ENCODE results near the gene PTPRD. TPM values are rescaled to one million over a fixed set of nuclear protein-coding genes. Genes with fewer than 3 reads are reported as not detected.

PTPRD gene
- total and polyA plus RNA-seq, 5 donors from 2014 or later, result 0.47 TPM; not detected in 4

DNA sequence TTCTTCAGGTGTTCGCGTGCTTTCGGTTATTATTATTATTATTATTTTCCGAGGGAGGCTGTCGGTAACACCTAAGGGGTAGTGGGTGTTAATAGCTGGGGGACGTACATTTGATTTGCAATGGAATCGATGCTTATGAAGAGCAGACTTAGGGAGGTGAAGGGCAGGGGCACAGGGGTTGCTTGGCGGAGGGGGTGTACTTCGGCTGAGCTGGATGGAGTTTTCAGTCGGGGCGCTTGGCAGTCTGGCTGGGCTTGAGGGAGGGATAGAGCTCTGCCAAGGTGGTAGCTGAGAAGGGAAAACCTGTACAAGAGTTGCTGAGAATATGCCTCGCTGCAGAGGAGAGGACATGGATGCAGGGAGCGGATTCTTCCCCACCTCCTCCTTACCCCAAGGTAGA lies 617 bp upstream of the PTPRD start:
- DNase-seq, result no peak
- no peaks in the 10 kb centered on the region for H3K9me3 ChIP-seq (ENCODE audit: control insufficient read depth in 2 of 2, low read length in 2 of 2)
- Mint-ChIP-seq H3K27me3 (peaks cover 27% of the 10 kb centered on the region), H3K4me3 (peak overlapping the region in 1 of 4 donors; percentile 54), H3K36me3 (no peaks in the 10 kb centered on the region), H3K9me3 (peaks cover 0 to 15% (median 5%) of the 10 kb centered on the region in 7 donors), H3K4me1 (peaks cover 0 to 3% (median 0%) of the 10 kb centered on the region in 4 donors), H3K27ac (no peak overlapping the region)
- H3K4me1 ChIP-seq (ENCODE audit: control insufficient read depth, insufficient read depth, low read length, poor library complexity, severe bottlenecking), result no peaks in the 10 kb centered on the region
- H3K27ac ChIP-seq (ENCODE audit: insufficient read depth, low read length, poor library complexity, severe bottlenecking), result no peak overlapping the region
- H3K27me3 ChIP-seq (ENCODE audit: control insufficient read depth, insufficient read depth, low read length), result peaks cover 5% of the 10 kb centered on the region
- no peak overlapping the region for H3K4me3 ChIP-seq (ENCODE audit: low read depth, low read length)
- no peaks in the 10 kb centered on the region for H3K36me3 ChIP-seq (ENCODE audit: control insufficient read depth, insufficient read depth, low read length)
- ATAC-seq (ENCODE audit: low read depth in 2 of 2), result no peak

DNA sequence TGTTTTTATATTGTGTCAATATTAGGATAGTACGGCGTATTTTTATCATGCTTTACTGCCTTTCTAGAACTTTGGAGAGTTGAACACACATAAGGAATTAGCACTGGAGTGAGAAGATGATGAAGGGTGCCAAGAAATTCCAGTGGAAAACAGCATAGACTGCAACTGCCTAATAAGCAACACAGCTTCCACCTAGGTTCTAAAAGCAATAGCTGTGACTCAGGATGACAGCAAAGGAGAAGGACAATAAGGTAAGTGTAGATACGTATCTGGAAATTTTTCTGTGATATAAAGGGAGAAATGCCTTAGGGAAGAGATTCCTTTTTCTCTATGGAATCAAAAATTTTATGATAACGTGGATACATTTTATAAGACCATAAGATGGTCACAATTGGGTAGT lies 7.4 kb downstream of the PTPRD start:
- Histone ChIP-seq H3K4me3 (ENCODE audit: low read depth, low read length) (no peak overlapping the region), H3K4me1 (ENCODE audit: control insufficient read depth, insufficient read depth, low read length, poor library complexity, severe bottlenecking) (no peaks in the 10 kb centered on the region), H3K27me3 (ENCODE audit: control insufficient read depth, insufficient read depth, low read length) (no peaks in the 10 kb centered on the region), H3K9me3 (ENCODE audit: control insufficient read depth in 2 of 2, low read length in 2 of 2) (no peaks in the 10 kb centered on the region), H3K27ac (ENCODE audit: insufficient read depth, low read length, poor library complexity, severe bottlenecking) (no peak overlapping the region), H3K36me3 (ENCODE audit: control insufficient read depth, insufficient read depth, low read length) (no peaks in the 10 kb centered on the region)
- no peaks in the 10 kb centered on the region for H3K4me1 Mint-ChIP-seq
- ATAC-seq (ENCODE audit: low read depth in 2 of 2), result no peak
- no peaks in the 10 kb centered on the region for H3K36me3 Mint-ChIP-seq
- H3K27ac Mint-ChIP-seq, result no peak overlapping the region
- H3K4me3 Mint-ChIP-seq, result no peak overlapping the region
- H3K9me3 Mint-ChIP-seq, result peaks cover 0 to 10% (median 2%) of the 10 kb centered on the region in 7 donors
- DNase-seq, result no peak
- H3K27me3 Mint-ChIP-seq, result no peaks in the 10 kb centered on the region

- Mint-ChIP-seq H3K9me3 (peaks cover 0 to 13% (median 2%) of the 10 kb centered on the region in 7 donors), H3K4me3 (no peak overlapping the region), H3K27ac (no peak overlapping the region), H3K36me3 (no peaks in the 10 kb centered on the region), H3K4me1 (no peaks in the 10 kb centered on the region), H3K27me3 (no peaks in the 10 kb centered on the region)
- no peak for DNase-seq
- ATAC-seq (ENCODE audit: low read depth in 2 of 2), result no peak
- Histone ChIP-seq H3K9me3 (ENCODE audit: control insufficient read depth in 2 of 2, low read length in 2 of 2) (no peaks in the 10 kb centered on the region), H3K27ac (ENCODE audit: insufficient read depth, low read length, poor library complexity, severe bottlenecking) (no peak overlapping the region), H3K4me3 (ENCODE audit: low read depth, low read length) (no peak overlapping the region), H3K4me1 (ENCODE audit: control insufficient read depth, insufficient read depth, low read length, poor library complexity, severe bottlenecking) (no peaks in the 10 kb centered on the region), H3K36me3 (ENCODE audit: control insufficient read depth, insufficient read depth, low read length) (no peaks in the 10 kb centered on the region), H3K27me3 (ENCODE audit: control insufficient read depth, insufficient read depth, low read length) (no peaks in the 10 kb centered on the region)
These were observed 7.9 kb downstream of the PTPRD start for GRCh38 chr9:10604927-10605326.

GRCh38 chr9:10597801-10598200 lies 15.0 kb downstream of the PTPRD start:
- Histone ChIP-seq H3K4me1 (ENCODE audit: control insufficient read depth, insufficient read depth, low read length, poor library complexity, severe bottlenecking) (no peaks in the 10 kb centered on the region), H3K27ac (ENCODE audit: insufficient read depth, low read length, poor library complexity, severe bottlenecking) (no peak overlapping the region), H3K4me3 (ENCODE audit: low read depth, low read length) (no peak overlapping the region), H3K27me3 (ENCODE audit: control insufficient read depth, insufficient read depth, low read length) (no peaks in the 10 kb centered on the region), H3K36me3 (ENCODE audit: control insufficient read depth, insufficient read depth, low read length) (no peaks in the 10 kb centered on the region), H3K9me3 (ENCODE audit: control insufficient read depth in 2 of 2, low read length in 2 of 2) (no peaks in the 10 kb centered on the region)
- DNase-seq, result no peak
- Mint-ChIP-seq H3K27ac (no peak overlapping the region), H3K36me3 (no peaks in the 10 kb centered on the region), H3K9me3 (peaks cover 0 to 12% (median 0%) of the 10 kb centered on the region in 7 donors), H3K4me3 (no peak overlapping the region), H3K27me3 (no peaks in the 10 kb centered on the region), H3K4me1 (no peaks in the 10 kb centered on the region)
- ATAC-seq (ENCODE audit: low read depth in 2 of 2), result no peak

DNA sequence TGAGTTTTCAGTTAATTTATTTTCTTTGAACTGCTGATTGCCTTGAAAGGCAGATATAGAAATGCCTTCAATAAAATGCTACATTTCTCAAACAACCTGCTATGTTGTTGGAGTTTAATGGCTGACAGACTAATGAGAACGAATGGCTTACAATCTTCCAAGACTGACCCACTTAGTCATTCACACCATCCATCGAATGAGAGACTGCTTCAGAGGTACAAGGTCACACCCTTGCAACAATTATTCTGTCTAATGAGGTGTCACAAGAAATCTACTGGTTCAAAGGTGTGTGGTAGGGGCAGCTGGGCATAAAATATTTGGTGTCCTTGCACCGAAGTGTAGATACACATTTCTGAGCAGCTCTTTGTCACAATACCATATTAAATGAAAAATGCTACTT lies 18.3 kb downstream of the PTPRD start:
- Mint-ChIP-seq H3K27me3 (no peaks in the 10 kb centered on the region), H3K27ac (no peak overlapping the region), H3K4me3 (no peak overlapping the region), H3K9me3 (peaks cover 0 to 10% (median 2%) of the 10 kb centered on the region in 7 donors), H3K36me3 (no peaks in the 10 kb centered on the region), H3K4me1 (no peaks in the 10 kb centered on the region)
- ATAC-seq (ENCODE audit: low read depth in 2 of 2) (no peak), DNase-seq (no peak)
- no peaks in the 10 kb centered on the region for H3K27me3 ChIP-seq (ENCODE audit: control insufficient read depth, insufficient read depth, low read length)
- H3K4me1 ChIP-seq (ENCODE audit: control insufficient read depth, insufficient read depth, low read length, poor library complexity, severe bottlenecking), result no peaks in the 10 kb centered on the region
- H3K27ac ChIP-seq (ENCODE audit: insufficient read depth, low read length, poor library complexity, severe bottlenecking), result no peak overlapping the region
- H3K9me3 ChIP-seq (ENCODE audit: control insufficient read depth in 2 of 2, low read length in 2 of 2), result no peaks in the 10 kb centered on the region
- no peaks in the 10 kb centered on the region for H3K36me3 ChIP-seq (ENCODE audit: control insufficient read depth, insufficient read depth, low read length)
- H3K4me3 ChIP-seq (ENCODE audit: low read depth, low read length), result no peak overlapping the region

DNA sequence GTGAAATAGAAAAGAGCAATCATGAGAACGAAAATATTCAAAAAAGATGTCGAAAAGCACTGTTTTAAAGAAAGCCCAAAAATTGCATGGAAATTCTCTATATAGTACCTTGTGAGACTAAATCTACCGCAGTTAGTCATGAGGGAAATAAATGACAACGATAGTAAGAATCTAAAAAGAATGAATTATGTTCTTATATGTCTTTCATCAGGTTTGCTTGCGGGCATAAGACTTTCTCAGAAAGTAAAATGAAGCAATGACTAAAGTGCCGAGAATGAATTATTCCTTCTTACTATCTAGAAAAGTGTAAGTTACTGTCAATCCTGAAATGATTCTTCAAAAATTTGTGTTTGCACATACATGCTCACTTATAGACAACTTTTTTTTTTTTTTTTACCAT lies 26.4 kb downstream of the PTPRD start:
- Histone ChIP-seq H3K36me3 (ENCODE audit: control insufficient read depth, insufficient read depth, low read length) (no peaks in the 10 kb centered on the region), H3K27me3 (ENCODE audit: control insufficient read depth, insufficient read depth, low read length) (no peaks in the 10 kb centered on the region), H3K9me3 (ENCODE audit: control insufficient read depth in 2 of 2, low read length in 2 of 2) (peaks cover 3 to 10% of the 10 kb centered on the region in 2 experiments), H3K27ac (ENCODE audit: insufficient read depth, low read length, poor library complexity, severe bottlenecking) (no peak overlapping the region), H3K4me1 (ENCODE audit: control insufficient read depth, insufficient read depth, low read length, poor library complexity, severe bottlenecking) (no peaks in the 10 kb centered on the region), H3K4me3 (ENCODE audit: low read depth, low read length) (no peak overlapping the region)
- Mint-ChIP-seq H3K9me3 (peaks cover 0 to 50% (median 10%) of the 10 kb centered on the region in 7 donors), H3K4me1 (no peaks in the 10 kb centered on the region), H3K36me3 (no peaks in the 10 kb centered on the region), H3K27me3 (no peaks in the 10 kb centered on the region), H3K27ac (no peak overlapping the region), H3K4me3 (no peak overlapping the region)
- ATAC-seq (ENCODE audit: low read depth in 2 of 2), result no peak
- no peak for DNase-seq

GRCh38 chr9:10571699-10572098 lies 41.1 kb downstream of the PTPRD start:
- Histone ChIP-seq H3K9me3 (ENCODE audit: control insufficient read depth in 2 of 2, low read length in 2 of 2) (peaks cover 0 to 12% of the 10 kb centered on the region in 2 experiments), H3K27me3 (ENCODE audit: control insufficient read depth, insufficient read depth, low read length) (no peaks in the 10 kb centered on the region), H3K4me3 (ENCODE audit: low read depth, low read length) (no peak overlapping the region), H3K4me1 (ENCODE audit: control insufficient read depth, insufficient read depth, low read length, poor library complexity, severe bottlenecking) (no peaks in the 10 kb centered on the region), H3K36me3 (ENCODE audit: control insufficient read depth, insufficient read depth, low read length) (no peaks in the 10 kb centered on the region), H3K27ac (ENCODE audit: insufficient read depth, low read length, poor library complexity, severe bottlenecking) (no peak overlapping the region)
- DNase-seq, result no peak
- no peak overlapping the region for H3K27ac Mint-ChIP-seq
- H3K27me3 Mint-ChIP-seq, result no peaks in the 10 kb centered on the region
- no peak overlapping the region for H3K4me3 Mint-ChIP-seq
- H3K36me3 Mint-ChIP-seq, result no peaks in the 10 kb centered on the region
- no peaks in the 10 kb centered on the region for H3K4me1 Mint-ChIP-seq
- no peak for ATAC-seq (ENCODE audit: low read depth in 2 of 2)
- H3K9me3 Mint-ChIP-seq, result peaks cover 0 to 33% (median 5%) of the 10 kb centered on the region in 7 donors

DNA sequence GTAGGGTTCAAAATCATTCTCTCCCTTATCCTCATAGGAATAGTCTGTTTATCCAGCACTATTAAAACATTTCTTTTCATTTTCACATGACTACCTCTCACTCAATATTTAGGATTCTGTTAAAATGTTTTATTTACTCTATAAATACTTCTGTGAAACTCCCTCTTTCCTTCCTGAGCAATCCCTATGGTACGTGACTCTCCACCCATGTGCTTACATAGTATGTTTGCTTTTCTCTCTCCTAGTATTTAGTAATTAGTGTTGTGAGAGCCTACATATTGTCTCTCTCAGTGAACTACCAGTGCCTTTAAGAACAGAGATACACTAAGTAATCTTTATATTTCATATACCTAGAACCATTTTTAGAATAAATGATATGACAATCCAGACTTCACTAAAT lies 46.0 kb downstream of the PTPRD start:
- Mint-ChIP-seq H3K27ac (no peak overlapping the region), H3K36me3 (no peaks in the 10 kb centered on the region), H3K4me3 (no peak overlapping the region), H3K27me3 (no peaks in the 10 kb centered on the region), H3K9me3 (peaks cover 0 to 19% (median 3%) of the 10 kb centered on the region in 7 donors), H3K4me1 (no peaks in the 10 kb centered on the region)
- no peak overlapping the region for H3K4me3 ChIP-seq (ENCODE audit: low read depth, low read length)
- no peak overlapping the region for H3K27ac ChIP-seq (ENCODE audit: insufficient read depth, low read length, poor library complexity, severe bottlenecking)
- no peaks in the 10 kb centered on the region for H3K27me3 ChIP-seq (ENCODE audit: control insufficient read depth, insufficient read depth, low read length)
- DNase-seq, result no peak
- no peaks in the 10 kb centered on the region for H3K4me1 ChIP-seq (ENCODE audit: control insufficient read depth, insufficient read depth, low read length, poor library complexity, severe bottlenecking)
- no peaks in the 10 kb centered on the region for H3K36me3 ChIP-seq (ENCODE audit: control insufficient read depth, insufficient read depth, low read length)
- H3K9me3 ChIP-seq (ENCODE audit: control insufficient read depth in 2 of 2, low read length in 2 of 2), result peaks cover 0 to 4% of the 10 kb centered on the region in 2 experiments
- ATAC-seq (ENCODE audit: low read depth in 2 of 2), result no peak
